Activated CD8-positive, alpha-beta memory T cell treated with anti-CD3 and anti-CD28 coated beads for 1 hour (primary cell): ENCODE measurements around the gene GRIK4.
A peak's percentile ranks its signal among the peaks of the same experiment; 100 is the strongest.

Experiments
- DNase-seq, 2 donors: peaks; one replicate each; pipeline ENCODE4 v3.0.0-alpha.2; 2020; ENCODE audit warnings: low read depth in 1 of 2; ENCODE audit errors: extremely low read depth in 1 of 2

Gene GRIK4

DNA sequence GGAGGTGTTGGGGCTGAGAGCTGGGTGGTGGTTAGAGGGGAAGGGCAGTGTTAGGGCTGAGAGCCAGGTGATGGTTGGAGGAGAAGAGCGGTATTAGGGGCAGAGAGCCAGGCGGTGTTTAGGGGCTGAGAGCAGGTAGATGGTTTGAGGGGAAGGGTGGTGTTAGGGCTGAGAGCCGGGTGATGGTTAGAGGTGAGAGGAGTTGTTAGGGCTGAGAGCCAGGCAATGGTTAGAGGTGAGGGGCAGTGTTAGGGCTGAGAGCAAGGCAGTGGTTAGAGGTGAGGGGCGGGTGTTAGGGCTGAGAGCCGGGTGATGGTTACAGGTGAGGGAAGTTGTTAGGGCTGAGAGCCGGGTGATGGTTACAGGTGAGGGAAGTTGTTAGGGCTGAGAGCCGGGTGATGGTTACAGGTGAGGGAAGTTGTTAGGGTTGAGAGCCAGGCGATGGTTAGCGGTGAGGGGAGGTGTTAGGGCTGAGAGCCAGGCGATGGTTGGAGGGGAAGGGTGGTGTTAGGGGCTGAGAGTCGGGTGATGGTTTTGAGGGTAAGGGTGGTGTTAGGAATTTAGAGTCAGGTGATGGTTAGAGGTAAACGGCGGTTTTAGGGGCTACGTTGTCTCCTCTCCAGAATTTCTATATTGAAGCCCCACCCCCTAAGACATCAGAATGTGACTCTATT is 282.4 kb downstream of the GRIK4 start:
- DNase-seq: no peak

DNA sequence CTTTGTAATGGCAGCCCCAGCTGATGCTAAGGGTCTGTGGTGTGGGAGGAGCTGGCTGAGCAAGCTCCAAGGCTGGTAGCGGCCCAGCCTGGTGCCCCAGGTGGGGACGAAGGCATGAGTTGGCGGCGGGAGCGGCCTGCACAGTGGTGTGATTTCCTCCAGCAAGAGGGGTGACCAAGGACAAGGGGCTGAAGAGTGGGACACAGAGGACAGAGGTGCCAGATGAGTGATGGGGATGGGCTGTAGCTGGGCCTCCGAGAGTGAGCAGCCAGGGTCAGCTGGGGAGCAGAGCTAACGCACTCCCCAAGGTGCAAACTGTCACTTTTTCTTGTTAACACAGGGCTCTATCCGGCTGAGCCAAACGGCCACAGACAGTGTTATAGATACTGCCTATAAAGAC is 283.2 kb downstream of the GRIK4 start:
- no peak for DNase-seq

DNA sequence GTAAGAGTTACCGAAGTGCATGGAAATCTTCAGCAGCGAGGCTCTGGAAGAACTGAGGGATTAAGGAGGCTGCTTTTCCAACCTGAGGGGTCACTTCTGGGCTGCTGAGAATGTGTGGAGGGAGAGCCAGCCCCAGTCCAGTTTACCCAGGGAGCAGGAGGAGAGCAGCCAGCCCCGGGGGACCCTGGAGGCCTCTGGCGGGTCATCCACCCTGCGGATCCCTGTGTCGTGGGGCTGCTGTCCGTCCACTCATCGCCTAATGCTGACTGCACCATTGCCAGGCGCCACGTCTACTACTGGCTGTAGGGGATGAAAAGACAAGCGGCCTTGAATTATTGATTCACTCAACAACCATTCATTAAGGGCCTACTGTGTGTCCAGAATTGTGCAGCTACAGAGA is 283.6 kb downstream of the GRIK4 start:
- no peak for DNase-seq

DNA sequence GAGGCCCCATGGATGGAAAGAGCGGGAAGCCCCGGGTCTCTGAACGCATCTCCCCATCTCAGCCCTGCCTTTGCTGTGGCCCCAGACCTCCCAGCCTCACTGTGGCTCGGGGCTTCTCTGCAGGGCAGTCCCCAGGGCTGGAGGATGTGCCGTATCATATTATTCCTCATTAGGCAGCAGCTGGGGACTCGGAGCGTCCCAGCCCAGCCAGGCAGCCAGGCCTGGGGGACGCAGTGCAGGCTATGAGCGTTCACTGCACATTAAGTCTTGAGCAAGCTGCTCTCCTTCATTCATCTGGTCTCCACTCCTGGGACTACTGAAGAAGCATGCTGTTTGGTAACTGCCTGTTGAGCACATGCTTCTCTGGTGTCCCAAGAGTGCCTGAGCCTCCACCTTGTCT is 285.6 kb downstream of the GRIK4 start:
- DNase-seq: no peak

DNA sequence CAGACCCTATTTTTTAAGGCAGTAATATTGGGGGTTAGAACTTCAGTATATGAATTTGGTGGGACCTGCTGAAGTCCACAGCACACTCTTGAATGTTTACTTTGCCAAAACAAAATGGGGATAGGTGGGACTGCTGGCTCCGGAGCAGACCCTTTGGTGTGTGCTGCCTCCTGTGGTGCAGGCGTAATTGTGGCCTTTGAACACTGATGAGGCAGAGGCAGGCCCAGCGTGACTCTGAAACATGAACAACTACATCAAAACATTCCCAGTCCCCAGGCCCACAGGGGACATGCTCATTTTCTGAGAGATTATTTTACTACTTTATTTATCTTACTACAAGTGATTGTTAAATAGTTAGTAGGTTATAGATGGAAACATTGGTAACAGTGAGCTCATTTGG is 287.3 kb downstream of the GRIK4 start:
- no peak for DNase-seq

DNA sequence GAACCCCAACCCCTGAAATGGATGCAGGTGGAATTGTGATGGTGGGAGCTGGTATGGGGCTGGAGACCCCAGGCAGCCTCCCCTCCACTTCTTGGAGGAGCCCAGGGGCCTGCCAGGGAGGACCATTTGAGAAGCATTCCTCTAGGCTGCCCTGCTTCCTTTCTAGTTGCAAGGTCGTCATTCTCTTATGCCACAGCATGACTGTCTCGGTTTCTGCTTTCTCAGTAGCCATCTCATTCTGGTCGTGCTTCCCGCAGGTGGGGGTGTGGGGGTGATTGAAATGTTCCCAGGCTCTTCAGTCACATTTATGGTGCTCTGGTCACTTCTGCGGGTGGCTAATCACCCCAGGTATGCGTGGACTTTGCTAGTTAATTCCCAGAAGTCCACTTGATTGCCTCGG is 288.7 kb downstream of the GRIK4 start:
- no peak for DNase-seq

DNA sequence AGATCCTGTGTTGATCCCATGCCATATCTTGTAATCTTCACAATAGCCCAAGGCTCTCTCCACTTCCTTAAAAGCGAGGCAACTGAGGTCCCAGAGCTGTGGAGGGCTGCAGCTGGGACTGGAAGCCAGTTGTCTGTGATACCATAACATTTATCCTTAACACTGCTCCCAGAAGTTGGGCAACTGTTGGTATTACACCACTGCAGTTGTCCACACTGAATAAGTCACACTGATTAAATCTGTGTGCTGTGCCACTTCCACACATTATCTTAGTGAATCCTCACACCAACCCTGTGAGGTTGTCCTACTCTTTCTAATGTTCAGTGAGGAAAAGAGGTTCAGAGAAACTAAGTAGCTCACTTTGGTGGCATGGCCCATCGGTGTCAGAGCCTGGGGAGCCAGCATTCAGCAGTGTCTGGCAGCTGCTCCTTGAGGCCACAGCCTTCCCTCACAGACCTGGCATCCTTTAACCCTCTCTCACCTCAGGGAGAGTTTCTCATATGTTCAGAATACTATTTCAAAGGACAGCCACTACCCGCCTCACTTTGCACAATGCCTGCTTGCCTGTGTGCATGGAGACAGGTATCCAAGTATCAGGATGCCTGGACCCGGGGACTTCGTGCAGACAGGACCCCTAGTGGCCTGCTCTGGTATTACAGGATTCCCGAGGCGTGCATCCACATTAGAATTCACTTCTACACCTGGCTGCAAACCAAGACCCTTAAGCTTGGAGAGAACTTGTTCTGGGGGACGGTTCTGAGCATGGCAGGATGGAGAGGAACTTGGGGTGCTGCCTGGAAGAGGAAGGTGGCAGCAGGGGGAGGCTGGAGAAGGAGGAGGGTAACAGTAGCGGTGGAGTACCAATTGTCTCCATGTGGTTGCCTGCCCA is 290.5 kb downstream of the GRIK4 start:
- DNase-seq: peak in 1 of 2 donors; percentile 8

DNA sequence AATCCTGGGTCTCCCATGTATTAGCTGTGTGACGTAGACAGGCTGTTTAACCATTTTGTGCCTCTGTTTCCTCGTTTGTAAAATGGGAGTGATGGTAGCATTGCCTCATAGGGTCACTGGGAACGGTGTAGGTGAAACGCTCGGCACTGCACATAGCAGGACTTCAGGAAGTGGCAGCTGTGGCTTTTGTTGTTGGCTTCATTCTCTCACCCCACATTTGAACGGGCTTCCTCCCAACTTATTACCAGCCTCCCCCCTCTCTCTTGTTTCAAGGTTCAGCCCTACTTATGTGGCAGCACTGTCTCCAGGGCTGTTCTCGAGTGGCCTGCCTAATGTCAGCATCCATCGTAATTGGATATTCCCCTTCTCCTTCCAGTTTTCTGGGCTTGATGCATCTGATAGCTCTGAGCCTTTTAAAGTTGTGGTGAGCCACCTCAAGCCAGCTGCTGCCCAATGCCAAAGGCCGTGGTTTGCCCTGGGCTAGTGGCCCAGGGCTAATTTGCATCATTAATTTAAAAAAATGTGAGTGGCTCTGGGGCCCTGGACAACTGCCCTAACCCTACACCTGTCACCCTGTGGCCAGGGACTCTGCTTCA is 294.5 kb downstream of the GRIK4 start:
- no peak for DNase-seq

DNA sequence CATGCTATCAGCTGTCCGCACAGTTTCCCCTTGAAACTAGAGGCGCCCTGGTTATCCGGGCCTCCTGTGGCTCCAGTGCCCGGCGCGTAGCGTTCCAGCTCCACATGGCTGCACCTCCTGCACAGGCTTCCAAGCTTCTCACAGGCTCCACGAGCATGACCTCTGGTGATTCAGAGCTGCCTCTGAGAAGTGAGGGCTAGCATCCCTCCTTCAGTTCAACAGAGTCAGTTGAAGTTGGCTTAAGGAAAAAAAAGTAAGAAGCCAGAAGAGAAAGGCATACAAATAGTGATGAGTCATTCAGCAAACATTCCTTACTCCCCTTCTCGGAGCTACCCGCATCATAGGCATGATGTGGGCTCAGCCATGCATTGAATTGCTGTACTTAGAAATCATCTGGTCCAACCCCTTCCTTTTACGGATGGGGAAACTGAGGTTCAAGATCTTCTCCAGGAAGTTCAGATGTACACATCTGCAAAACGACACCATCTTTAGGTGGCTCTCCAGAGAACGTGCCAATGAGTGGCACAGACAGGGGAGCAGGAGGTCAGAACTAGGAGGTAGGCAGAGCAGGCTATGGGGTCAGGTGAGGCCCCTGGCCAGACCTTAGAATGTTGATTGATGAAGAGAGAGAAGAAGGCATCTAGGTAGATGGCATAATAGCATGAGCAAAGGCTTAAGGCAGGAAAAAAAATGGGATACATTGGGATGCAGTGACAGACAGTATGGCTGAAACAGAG is 296.0 kb downstream of the GRIK4 start:
- no peak for DNase-seq

DNA sequence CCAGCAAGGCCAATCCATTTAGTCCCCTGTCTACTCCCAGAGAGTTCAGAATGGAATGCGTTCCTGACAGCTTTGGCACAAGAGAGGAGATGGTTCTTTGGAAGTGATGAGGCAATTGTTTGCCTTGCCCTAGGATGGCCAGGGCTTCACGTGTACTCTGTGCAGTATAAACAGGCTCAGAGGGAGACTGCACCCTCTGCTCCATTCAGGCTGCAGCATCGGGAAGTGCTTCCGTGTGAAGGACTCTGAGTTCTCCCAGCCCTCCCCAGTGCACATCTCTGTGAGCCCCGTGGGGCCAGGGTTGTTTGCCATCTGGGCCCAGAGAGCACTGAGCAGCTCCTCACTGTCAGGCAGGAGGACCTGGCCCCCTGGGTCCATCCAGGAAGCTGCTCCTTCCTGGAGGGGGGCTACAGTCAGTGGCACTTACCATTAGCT is 297.1 kb downstream of the GRIK4 start:
- DNase-seq: no peak

DNA sequence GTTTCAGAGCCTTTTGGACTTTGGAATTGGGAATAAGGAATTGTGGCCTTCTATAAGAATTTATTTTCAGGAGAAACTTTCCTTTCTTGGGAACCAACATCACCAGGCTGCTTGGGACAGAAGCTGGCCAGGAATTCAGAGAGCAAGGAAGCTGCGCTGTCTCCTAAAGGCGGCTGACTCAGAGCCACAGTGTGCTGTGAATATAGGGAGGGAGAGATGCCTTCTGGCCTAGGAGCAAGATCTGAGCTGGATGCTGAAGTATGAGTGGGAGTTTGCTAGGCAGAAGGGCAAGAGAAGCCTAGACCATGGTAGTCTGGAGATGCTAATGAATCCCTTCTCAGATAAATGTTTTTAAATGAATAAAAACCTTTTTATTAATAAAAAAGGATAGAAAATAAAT is 298.7 kb downstream of the GRIK4 start:
- DNase-seq: no peak

DNA sequence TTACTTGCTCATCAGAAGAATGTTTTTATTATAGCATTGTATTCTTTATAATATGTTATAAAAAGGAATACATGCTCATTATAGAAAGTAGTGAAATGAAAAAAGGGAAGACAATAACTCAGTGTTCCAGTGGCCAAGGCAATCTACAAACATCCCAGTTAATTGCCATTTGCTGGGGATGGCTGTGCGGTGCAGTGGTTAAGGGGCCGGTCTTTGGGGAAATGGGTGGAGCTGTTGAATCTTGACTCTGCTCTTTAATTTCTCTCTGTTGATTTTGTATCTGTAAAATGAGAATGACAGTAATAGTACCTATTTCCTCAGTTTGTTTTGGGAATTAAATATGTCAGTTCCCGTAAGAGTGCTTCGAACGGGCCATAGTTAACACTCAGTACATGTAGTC is 299.7 kb downstream of the GRIK4 start:
- DNase-seq: no peak

DNA sequence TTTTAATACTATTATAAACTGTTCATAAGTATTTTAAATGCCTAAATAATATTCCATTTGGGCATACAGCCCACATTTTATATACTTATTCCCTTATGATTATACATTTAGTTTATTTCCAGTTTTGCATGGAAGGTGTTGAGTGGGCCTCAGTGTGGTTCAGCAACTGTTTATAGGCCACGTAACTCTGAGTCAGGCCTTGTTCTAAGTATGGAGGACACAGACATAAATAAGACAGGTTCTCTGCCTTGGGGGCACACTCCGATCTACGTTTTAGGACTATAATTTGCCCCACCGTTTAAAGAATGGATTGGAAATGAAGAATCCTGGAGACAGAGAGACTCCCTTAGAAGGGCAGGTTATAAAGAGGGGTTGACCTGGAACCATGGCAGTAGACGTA is 300.2 kb downstream of the GRIK4 start:
- no peak for DNase-seq

DNA sequence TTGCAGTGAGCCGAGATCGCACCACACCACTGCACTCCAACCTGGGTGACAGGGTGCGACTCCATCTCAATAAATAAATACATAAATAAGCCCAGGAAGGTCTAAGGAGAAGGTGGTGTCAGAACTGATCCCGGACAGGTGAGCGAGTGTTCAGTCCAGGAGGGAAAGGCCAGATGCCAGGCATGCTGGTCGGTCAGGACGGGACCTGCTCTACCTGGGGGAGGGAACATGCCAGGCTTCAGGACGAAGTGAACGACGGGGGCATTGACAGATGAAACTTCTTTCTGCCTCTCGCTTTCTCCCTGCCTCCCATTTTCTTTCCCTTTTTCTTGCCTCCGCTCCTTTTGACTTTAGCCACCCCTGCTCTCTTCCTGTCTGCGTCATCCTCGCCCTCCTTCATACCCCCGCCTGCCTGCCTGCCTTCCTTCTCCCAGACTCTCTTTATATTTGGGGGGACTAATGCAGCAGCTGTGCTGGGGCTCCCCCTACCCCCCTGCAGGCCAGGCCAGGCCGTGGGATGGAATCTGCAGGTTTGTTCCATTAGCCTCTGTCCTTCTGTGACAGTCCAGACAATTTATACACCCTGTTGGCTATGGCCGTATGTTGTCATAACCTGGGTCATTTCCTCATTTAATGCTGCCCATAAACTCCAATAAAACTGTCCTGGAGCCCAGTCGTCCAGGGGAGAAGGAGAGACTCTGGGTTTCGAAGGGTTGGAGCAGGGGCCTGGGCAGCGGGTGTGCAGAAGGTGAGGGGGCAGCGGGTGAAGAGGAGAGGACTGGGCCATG is 303.2 kb downstream of the GRIK4 start:
- DNase-seq: no peak

DNA sequence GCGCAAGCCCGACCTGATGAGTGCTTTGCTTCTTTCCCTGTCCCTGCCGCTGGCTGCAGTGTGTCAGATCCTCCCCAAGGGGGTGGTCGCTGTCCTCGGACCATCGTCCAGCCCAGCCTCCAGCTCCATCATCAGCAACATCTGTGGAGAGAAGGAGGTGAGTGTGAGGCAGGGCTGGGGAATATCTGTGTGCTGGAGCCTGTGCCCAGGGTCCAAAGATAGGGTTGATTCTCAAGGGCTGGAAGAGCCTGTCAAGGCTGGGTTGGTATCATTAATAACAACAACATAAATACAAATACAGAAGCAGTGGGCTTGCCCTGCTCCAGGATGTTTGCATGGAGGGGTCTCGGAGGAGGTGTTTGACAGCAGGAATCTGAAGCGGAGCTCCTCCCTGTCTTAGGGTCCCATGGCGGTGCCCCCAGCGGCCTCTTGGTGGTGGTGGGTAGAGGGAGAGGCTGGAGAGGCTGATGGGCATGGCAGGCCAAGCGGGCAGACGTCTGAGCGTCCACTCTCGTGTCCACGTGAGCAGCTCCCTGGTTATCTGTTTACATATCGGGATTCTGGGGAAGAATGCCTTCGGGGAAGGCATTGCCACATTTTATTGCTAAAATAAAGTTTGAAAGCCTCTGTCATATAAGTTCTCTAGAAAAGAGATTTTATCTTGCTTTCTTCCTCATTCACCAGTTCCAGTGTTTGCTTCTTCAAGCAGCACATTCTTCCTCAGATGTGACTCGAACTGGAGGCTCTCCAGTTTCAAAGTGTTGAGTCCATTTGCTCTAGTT is 304.0 kb downstream of the GRIK4 start:
- no peak for DNase-seq

DNA sequence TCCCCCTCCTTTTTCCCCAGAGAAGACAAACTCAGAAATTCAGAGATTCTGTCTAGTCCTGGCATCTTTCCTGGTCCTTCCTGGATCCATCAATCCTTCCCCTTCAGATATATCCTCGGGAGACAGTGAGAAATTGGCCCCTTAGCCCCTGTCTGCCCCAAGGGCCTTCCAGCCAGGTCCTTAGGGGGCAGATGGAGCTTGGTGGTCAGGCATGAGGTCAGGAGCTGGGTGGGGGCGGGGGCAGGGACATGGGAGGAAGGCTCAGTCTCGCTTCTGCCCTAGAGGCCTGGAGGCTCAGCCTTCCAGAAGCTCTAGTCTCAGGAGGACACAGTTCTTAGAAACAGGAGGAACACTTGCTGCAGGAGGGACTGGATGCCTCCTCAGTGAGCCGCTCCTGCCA is 304.6 kb downstream of the GRIK4 start:
- DNase-seq: no peak

DNA sequence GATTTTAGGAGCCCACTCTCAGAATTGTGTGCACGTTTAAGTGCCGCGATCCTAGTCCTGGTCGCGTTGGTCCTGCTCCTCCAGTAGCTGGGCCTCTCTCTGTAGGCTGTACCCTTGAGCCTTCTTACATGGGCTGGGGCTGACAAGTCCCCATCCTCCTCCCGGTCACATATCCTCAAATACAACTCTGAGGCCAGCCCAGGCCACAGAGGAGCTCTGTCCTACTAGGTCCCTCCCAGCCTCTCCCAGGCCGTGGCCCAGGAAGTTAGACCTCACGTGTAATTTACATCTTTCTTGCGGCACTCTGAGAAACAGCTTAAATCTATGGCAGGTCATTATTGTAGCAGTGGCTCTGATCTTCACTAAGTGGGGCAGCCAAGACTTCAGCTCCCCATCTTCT is 305.2 kb downstream of the GRIK4 start:
- no peak for DNase-seq

DNA sequence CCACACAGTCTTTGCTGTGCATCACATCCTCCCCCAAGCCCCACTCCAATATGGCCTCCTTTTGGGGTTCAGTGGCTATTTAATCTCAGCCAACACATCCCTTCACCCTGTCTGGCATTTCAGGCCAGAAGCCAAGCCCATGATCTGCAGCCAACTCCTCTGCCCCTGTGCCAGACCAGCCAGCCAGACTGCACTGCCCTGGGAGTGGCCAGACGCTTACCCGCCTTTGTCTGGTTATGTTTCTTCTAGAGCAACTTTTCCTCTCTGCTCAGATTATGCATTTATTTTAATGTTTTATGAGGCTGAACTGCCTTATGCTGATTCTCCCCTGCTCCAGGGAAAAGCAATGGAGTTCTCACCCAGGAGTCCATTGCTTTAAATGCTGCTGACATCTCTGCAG is 305.6 kb downstream of the GRIK4 start:
- no peak for DNase-seq

DNA sequence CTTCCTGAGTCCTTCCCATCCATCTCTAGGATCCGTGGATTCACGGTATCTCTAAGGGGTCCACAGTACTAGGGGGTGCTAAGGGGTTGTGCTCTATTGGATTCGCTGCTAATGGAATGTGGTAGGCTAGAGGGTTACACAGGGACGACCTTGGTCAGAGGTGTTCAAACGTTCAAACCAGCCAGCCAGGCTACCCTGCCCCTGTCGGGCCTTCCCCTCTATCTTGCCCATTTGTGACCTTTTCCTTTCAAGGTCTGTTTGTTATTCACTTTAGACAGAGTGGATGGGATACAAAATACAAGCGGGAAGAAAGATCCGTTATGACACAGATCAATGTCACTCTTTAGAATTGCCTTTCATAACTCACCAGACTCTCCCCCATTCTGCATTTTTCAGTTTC is 306.5 kb downstream of the GRIK4 start:
- DNase-seq: no peak

DNA sequence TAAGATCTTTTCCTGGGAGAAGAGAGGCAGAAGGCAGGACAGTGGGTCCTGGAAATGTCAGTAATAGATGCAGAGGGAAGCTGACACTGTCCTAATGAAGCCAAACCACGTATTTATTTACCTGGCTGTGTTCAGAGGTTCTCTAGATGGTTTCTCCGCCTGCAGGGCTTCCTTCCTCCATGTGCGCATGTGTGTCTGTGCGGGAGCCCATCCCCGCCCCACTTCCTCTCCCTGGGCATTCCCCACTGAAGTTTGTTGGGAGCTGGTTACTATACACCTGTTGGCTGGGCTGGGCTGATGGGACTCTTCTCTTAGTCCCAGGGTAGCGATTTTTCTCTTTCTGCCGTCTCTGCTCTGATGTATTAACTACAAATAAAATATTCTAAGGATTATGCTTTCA is 307.5 kb downstream of the GRIK4 start:
- DNase-seq: no peak
